Retinal pigment epithelial cell (primary cell): ENCODE results near the gene NQO1.

Source experiments
- DNase-seq: peaks from one replicate; pipeline ENCODE4 v3.0.0-alpha.2; 2010; ENCODE audit warnings: low read depth
- H3K4me3 ChIP-seq: 2 replicates; pipeline ENCODE4 v1.5.1; 2011; ENCODE audit warnings: mild to moderate bottlenecking, low read length, control low read depth, moderate library complexity
- CTCF ChIP-seq: conservative IDR thresholded peaks from 2 replicates; pipeline ENCODE4 v1.5.1; 2011; ENCODE audit warnings: low read depth, low read length, control low read depth, inconsistent platforms

The NQO1 gene

GRCh38 chr16:69724981-69725479, 1.3 kb downstream of the NQO1 start:
- no peak for TF ChIP-seq CTCF
- no peak for DNase-seq
- no peak overlapping the region for H3K4me3 ChIP-seq

GRCh38 chr16:69724414-69724873, 1.9 kb downstream of the NQO1 start:
- DNase-seq, result no peak
- no peak overlapping the region for H3K4me3 ChIP-seq
- no peak for TF ChIP-seq CTCF

- H3K4me3 ChIP-seq, result no peak overlapping the region
- DNase-seq, result no peak
- TF ChIP-seq CTCF, result no peak
Observed at GRCh38 chr16:69721441-69721957, 4.9 kb downstream of the NQO1 start.

- no peak for TF ChIP-seq CTCF
- H3K4me3 ChIP-seq, result no peak overlapping the region
- DNase-seq, result no peak
Observed at GRCh38 chr16:69720822-69721430, 5.4 kb downstream of the NQO1 start.

GRCh38 chr16:69718111-69718764, 8.1 kb downstream of the NQO1 start:
- TF ChIP-seq CTCF, result no peak
- no peak for DNase-seq

GRCh38 chr16:69717066-69717465, 9.3 kb downstream of the NQO1 start:
- TF ChIP-seq CTCF, result no peak
- no peak for DNase-seq
- no peak overlapping the region for H3K4me3 ChIP-seq

More at GRCh38 chr16:69718111-69718764, 8.1 kb downstream of the NQO1 start:
- H3K4me3 ChIP-seq, result no peak overlapping the region
